Muscle of arm (tissue), 12 donors: ENCODE measurements around the gene RPL22. TPM values are rescaled to one million over a fixed set of nuclear protein-coding genes. Genes with fewer than 3 reads are reported as not detected.

Experiments used
- DNase-seq: peaks from one replicate; pipeline ENCODE4 v3.0.0-alpha.2; 2013
- polyA plus RNA-seq, 12 donors: library from polyadenylated mRNA; unstranded; fragments of 120-200 nt; gene quantifications; one replicate each; pipeline ENCODE4 v1.2.1, GENCODE V29; 2013; ENCODE audit not compliant: insufficient read length in 12 of 12

The RPL22 gene
- polyA plus RNA-seq, 12 donors: 524 to 757 (median 665) TPM; not detected in 1

DNA sequence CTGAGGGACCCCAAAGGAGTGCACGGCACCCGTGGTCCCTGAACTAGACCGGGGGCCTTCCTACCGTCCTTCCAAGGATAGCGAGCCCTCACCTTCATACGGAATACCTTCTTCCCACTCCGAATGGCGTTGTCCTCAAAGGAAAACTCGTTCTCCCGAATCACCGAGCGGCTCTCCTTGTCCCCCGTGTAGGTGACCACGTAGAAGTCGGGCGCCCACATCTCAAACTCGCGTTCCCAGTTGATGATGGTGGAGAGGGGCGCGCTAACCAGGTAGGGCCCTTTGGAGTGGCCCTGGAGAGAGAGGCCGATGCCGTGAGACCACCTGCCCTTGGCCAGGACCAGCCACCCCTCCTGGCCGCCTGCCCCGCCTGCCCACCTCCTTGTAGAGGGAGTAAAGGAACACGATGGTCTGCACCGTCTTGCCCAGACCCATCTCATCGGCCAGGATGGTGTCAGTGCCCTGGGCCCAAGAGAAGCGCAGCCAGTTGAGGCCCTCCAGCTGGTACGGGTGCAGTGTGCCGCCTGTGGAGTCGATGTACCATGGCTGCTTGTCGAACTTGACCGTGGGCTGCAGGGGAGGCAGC lies 57.3 kb downstream of the RPL22 start:
- DNase-seq: no peak

DNA sequence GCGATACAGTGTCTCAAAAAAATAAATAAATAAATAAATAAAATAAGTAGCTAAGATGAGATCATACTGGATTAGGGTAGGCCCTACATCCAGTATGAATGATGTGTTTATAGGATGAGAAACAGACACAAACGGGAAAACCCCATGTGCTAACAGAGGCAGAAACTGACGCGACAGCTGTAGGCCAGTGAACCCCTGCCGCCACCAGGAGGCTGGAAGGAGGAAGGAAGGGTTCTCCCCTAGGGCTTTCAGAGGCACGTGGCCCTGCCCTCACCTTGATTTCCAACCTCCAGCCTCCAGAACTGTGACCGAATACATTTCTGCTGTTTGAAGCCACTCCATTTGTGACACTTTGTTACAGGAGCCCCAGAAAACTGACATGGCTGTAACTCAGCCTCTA lies 57.8 kb downstream of the RPL22 start:
- DNase-seq: no peak

DNA sequence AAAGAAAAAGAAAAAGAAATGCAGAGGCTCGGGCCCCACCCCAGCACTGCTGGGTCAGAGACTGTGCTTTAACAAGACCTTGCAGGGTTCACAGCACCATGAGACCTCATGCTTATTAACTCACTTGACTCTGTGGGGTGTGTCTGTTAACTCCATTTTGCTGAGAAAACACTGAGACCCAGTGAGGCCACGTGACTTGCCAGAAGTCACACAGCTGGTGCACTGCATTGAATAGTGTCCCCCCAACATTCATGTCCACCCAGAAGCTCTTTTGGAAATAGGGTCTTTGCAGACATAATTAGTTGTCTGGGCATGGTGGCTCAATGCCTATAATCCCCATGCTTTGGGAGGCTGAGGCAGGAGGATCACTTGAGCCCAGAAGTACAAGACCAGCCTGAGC lies 59.0 kb downstream of the RPL22 start:
- DNase-seq: no peak

DNA sequence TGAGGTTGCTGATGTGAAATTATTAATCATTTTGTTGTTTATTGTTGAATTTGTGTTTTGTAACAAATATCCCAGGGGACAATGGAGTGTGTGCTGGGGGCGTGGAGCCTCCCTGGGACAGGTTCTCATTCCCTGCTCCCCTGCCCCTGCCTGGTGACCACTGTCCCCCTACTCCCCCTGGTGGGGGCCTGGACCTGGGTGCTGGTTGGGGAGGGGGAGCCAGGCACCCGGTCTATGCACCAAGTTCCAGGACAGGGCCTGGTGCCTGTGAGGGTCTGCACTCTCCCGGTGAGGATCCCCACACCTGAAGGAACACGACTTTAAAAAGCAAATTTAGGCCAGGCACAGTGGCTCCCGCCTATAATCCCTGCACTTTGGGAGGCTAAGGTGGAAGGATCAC lies 61.6 kb downstream of the RPL22 start:
- DNase-seq: no peak

DNA sequence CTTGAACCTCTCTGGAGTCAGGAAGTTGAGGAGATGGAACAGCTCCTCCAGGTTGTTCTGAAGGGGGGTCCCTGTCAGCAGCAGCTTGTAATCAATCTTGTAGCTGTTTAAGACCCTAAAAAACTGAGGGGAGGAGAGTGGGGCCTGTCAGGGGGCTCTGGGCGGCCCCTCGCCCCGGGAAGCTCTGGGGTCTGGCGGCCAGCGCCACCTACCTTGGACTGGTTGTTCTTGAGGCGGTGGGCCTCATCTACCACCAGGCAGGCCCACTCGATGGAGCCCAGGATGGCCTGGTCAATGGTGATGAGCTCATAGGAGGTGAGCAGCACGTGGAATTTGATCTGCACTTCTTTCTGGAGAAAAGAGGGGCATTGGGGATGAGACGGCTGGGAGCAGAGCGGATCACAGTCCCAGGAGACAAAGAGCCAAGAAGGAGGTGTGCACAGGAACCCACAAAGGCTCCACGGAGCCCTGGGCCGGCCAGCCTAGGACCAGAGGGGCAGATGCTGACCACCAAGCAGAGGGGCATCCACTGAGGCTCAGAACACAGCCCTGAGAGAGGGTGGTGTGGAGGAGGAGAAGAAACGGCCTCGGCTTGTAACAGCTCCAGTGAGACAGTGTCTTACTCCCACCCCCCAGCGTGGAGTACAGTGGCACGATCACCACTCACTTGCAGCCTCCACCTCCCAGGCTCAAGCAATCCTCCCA lies 62.7 kb downstream of the RPL22 start:
- no peak for DNase-seq

Other genes with a start within 250 kb of the RPL22 start
- gene NPHP4, start 207.2 kb downstream of the RPL22 start, polyA plus RNA-seq: 1 to 10 TPM in 10 of 12 donors, not detected in 2; 3.1 to 7.4 (median 3.7) TPM
- gene KCNAB2, start 153.7 kb downstream of the RPL22 start, polyA plus RNA-seq: 10 to 100 TPM in 1 of 12 donors, 1 to 10 TPM in 10, not detected in 1; 3.6 to 15.4 (median 4.6) TPM
- 1 to 10 TPM in 1 of 12 donors, under 1 TPM in 10, not detected in 1; 0.13 to 1.5 (median 0.22) TPM for gene CHD5, start 19.3 kb downstream of the RPL22 start, polyA plus RNA-seq
- 10 to 100 TPM in 10 of 12 donors, 1 to 10 TPM in 1, not detected in 1; 7.8 to 48.0 (median 21.1) TPM for gene RNF207, start 6.5 kb upstream of the RPL22 start, polyA plus RNA-seq
- 10 to 100 TPM in 11 of 12 donors, not detected in 1; 35.0 to 49.0 (median 43.9) TPM for gene ICMT, start 36.4 kb upstream of the RPL22 start, polyA plus RNA-seq
- gene HES3, start 44.6 kb upstream of the RPL22 start, polyA plus RNA-seq: not detected
- gene GPR153, start 61.5 kb upstream of the RPL22 start, polyA plus RNA-seq: 10 to 100 TPM in 11 of 12 donors, not detected in 1; 12.2 to 22.5 (median 16.8) TPM
- gene ACOT7, start 194.2 kb upstream of the RPL22 start, polyA plus RNA-seq: 10 to 100 TPM in 11 of 12 donors, not detected in 1; 12.8 to 21.3 (median 15.5) TPM
- gene HES2, start 220.3 kb upstream of the RPL22 start, polyA plus RNA-seq: 1 to 10 TPM in 2 of 12 donors, under 1 TPM in 5, not detected in 5; 0.08 to 5.2 (median 0.17) TPM
- gene ESPN, start 225.2 kb upstream of the RPL22 start, polyA plus RNA-seq: 10 to 100 TPM in 1 of 12 donors, 1 to 10 TPM in 9, under 1 TPM in 1, not detected in 1; 0.76 to 46.7 (median 1.4) TPM